H54 (cell line): Measurements from ENCODE around the gene ZNF33A.
"Not testable (repeated sequence)": the region's sequence is repeated elsewhere in the genome, so short reads cannot be mapped to it uniquely, and the experiment has no call there.

Experiments used
- DNase-seq: peaks from one replicate; pipeline ENCODE4 v3.0.0; 2011; ENCODE audit warnings: low spot score, mixed read lengths; ENCODE audit not compliant: insufficient read length
- FAIRE-seq: peaks from 3 replicates; lab custom pipeline; 2011; peaks lifted over from hg19 to GRCh38; lab: Jason Lieb, UNC
- POLR2A ChIP-seq: IDR thresholded peaks from 2 replicates; pipeline ENCODE4 v1.6.1; 2011; ENCODE audit warnings: low read depth, mild to moderate bottlenecking, low read length

ZNF33A gene

GRCh38 chr10:38016354-38016753, 5.9 kb downstream of the ZNF33A start:
- no peak for FAIRE-seq
- no peak for TF ChIP-seq POLR2A
- no peak for DNase-seq

- FAIRE-seq, DNase-seq: not testable (repeated sequence)
Observed at GRCh38 chr10:38019124-38019523, 8.6 kb downstream of the ZNF33A start.

GRCh38 chr10:38025283-38025682, 14.8 kb downstream of the ZNF33A start:
- FAIRE-seq, result no peak
- no peak for TF ChIP-seq POLR2A
- no peak for DNase-seq

- DNase-seq (no peak), FAIRE-seq (no peak)
- TF ChIP-seq POLR2A, result no peak
Observed at GRCh38 chr10:38027986-38028385, 17.5 kb downstream of the ZNF33A start.

GRCh38 chr10:38032886-38033285, 22.4 kb downstream of the ZNF33A start:
- FAIRE-seq, result no peak
- TF ChIP-seq POLR2A, result no peak

GRCh38 chr10:38038107-38038931, 27.8 kb downstream of the ZNF33A start:
- DNase-seq (peak; percentile 5), FAIRE-seq (peak; percentile 72)
- TF ChIP-seq POLR2A, result no peak

More at GRCh38 chr10:38032886-38033285, 22.4 kb downstream of the ZNF33A start:
- DNase-seq, result no peak

- FAIRE-seq (no peak), DNase-seq (no peak)
- TF ChIP-seq POLR2A, result no peak
Observed at GRCh38 chr10:38038932-38039245, 28.4 kb downstream of the ZNF33A start.

GRCh38 chr10:38043516-38043915, 33.0 kb downstream of the ZNF33A start:
- FAIRE-seq (no peak), DNase-seq (no peak)
- no peak for TF ChIP-seq POLR2A

GRCh38 chr10:38045129-38045528, 34.7 kb downstream of the ZNF33A start:
- DNase-seq (no peak), FAIRE-seq (no peak)
- no peak for TF ChIP-seq POLR2A

- DNase-seq (no peak), FAIRE-seq (peak; percentile 58)
- TF ChIP-seq POLR2A, result no peak
Observed at GRCh38 chr10:38047666-38048065, 37.2 kb downstream of the ZNF33A start.

- DNase-seq (no peak), FAIRE-seq (no peak)
- no peak for TF ChIP-seq POLR2A
Observed at GRCh38 chr10:38050212-38050611, 39.7 kb downstream of the ZNF33A start.

GRCh38 chr10:38054361-38054797, 43.9 kb downstream of the ZNF33A start:
- DNase-seq (no peak), FAIRE-seq (no peak)
- TF ChIP-seq POLR2A, result no peak

- not testable (repeated sequence) for DNase-seq, FAIRE-seq
Observed at GRCh38 chr10:38055274-38055894, 44.9 kb downstream of the ZNF33A start.

GRCh38 chr10:38069663-38070062, 59.2 kb downstream of the ZNF33A start:
- DNase-seq (peak; percentile 26), FAIRE-seq (peak; percentile 84)

- no peak for FAIRE-seq
- no peak for DNase-seq
- no peak for TF ChIP-seq POLR2A
Observed at GRCh38 chr10:38070501-38070900, 60.0 kb downstream of the ZNF33A start.
